Right cardiac atrium (tissue), 5 donors: ENCODE results near the gene CNFN. TPM values are rescaled to one million over a fixed set of nuclear protein-coding genes. Genes with fewer than 3 reads are reported as not detected.
A peak's percentile ranks its signal among the peaks of the same experiment; 100 is the strongest.

Experiments used
- ATAC-seq, 2 donors: fragments of 200-7000 bp; cut with Tn5 transposase; one replicate each; pipeline versions ENCODE4 v1.8.0 to v1.9.1; 2020; ENCODE audit warnings: moderate library complexity in 2 of 2, mild to moderate bottlenecking in 1 of 2
- DNase-seq, 3 donors: peaks; one replicate each; pipeline ENCODE4 v3.0.0-alpha.2; 2020
- H3K27ac ChIP-seq: one replicate; pipeline ENCODE4 v1.5.1; 2013; ENCODE audit warnings: mild to moderate bottlenecking, low read length, control low read depth, moderate library complexity
- H3K27me3 ChIP-seq: one replicate; pipeline ENCODE4 v1.6.1; 2013; ENCODE audit not compliant: control insufficient read depth, insufficient read depth
- H3K4me1 ChIP-seq: one replicate; pipeline ENCODE4 v1.6.1; 2013; ENCODE audit warnings: low read length; ENCODE audit not compliant: control insufficient read depth, insufficient read depth
- H3K4me3 ChIP-seq: one replicate; pipeline ENCODE4 v1.5.1; 2013; ENCODE audit warnings: low read length, control low read depth
- H3K9me3 ChIP-seq: one replicate; pipeline ENCODE4 v1.6.1; 2013; ENCODE audit warnings: low read length; ENCODE audit not compliant: control insufficient read depth
- WGBS: extraction: QIAGEN DNeasy Blood & Tissue Kit; methylation state at CpG from one replicate; pipeline ENCODE4 v1.1.7; 2013; 5-methylcytosine and 5-hydroxymethylcytosine counted together
- intact Hi-C, 4 donors: fragments of 100-400 bp; cut with DNase I; formaldehyde crosslinking; loops; one replicate each; pipeline versions ENCODE4 v1.11.0 to v1.14.0; 2022 to 2023
- long read RNA-seq, 4 donors: library from polyadenylated mRNA; unstranded; transcript quantifications; one replicate each; pipeline ENCODE4 v2.0.0, GENCODE V29; 2020 to 2021
- polyA plus RNA-seq: library from polyadenylated mRNA; stranded (reverse); fragments of 200-250 nt; gene quantifications from one replicate; pipeline ENCODE4 v1.2.3, GENCODE V29; 2013
- total RNA-seq, 4 donors: library from RNA; stranded (reverse); fragmentation: NEBNext Ultra II Directional; extraction: Animal tissue kit (Norgen Biotek cat#: 25700); gene quantifications; one replicate each; pipeline ENCODE4 v1.2.1, GENCODE V29; 2021
- donor health status: healthy with polysubstance abuse.
- donor health status: DM: no; HTN: yes; CAD: no.
- donor health status: DM: no; HTN: no; CAD: no.
- donor health status: DM: no; HTN: yes; CAD: no; lungs with severe emphysema.
- donor health status: DM: yes; HTN: yes; CAD: no.

The CNFN gene, protein sequence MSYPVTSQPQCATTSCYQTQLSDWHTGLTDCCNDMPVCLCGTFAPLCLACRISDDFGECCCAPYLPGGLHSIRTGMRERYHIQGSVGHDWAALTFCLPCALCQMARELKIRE
- under 1 TPM in 3 of 4 donors, not detected in 1; 0.50 to 0.91 (median 0.66) TPM for total RNA-seq
- polyA plus RNA-seq, result 1.9 TPM
- long read RNA-seq, donor 1, result 0 reads
- long read RNA-seq, donor 2, result 0 reads
- long read RNA-seq, donor 3, result 0 reads
- long read RNA-seq, donor 4, result 0 reads

- H3K9me3 ChIP-seq, result no peaks in the 10 kb centered on the region
- intact Hi-C loops, result loop anchor here in 1 of 4 donors (10.0 kb wide), 1 partner anchor 255 kb away; the partner anchor contains the start of gene POU2F2
- no peak for ATAC-seq
- H3K27me3 ChIP-seq, result no peaks in the 10 kb centered on the region
- no peak within 1 kb of the TSS for H3K27ac ChIP-seq
- no peaks in the 10 kb centered on the region for H3K4me1 ChIP-seq
- no peak within 1 kb of the TSS for H3K4me3 ChIP-seq
- no peak for DNase-seq
- 47% methylated on average over 12 of the region's 12 CpGs for WGBS
Observed at GRCh38 chr19:42389899-42390298, at the start of gene CNFN. TSS of gene CNFN (minus strand) at chr19:42390297. CDS start at chr19:42389037, 1,260 bp downstream.

DNA sequence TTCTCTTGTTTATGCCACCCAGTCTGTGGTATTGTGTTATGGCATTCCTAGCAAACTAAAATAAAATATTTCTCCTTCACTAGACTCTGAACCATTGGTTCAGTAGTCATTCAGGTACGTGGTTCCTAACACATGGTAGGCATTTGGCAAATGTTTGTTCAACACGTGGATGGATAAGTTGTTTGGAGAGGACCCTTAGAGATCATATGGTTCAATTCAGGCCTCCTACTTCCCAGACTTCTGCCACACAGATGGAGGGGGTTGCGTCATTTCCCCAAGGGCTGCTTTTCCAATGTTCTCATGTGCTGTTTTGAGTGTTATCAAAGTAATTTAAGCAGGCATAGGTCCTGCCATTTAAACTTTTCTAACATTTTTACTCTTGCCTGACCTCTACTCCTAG, 45.9 kb upstream of the CNFN start:
- intact Hi-C loops, result no loop called here
- Histone ChIP-seq H3K27me3 (no peaks in the 10 kb centered on the region), H3K27ac (peak overlapping the region; percentile 13), H3K4me3 (no peak overlapping the region), H3K9me3 (no peaks in the 10 kb centered on the region), H3K4me1 (peaks cover 5% of the 10 kb centered on the region)
- ATAC-seq (no peak), DNase-seq (peak in 1 of 3 donors; percentile 28)
- WGBS, result 53% methylated on average over 3 of the region's 3 CpGs

- ATAC-seq (no peak), DNase-seq (no peak)
- Histone ChIP-seq H3K4me1 (peaks cover 5% of the 10 kb centered on the region), H3K4me3 (no peak overlapping the region), H3K27me3 (no peaks in the 10 kb centered on the region), H3K27ac (no peak overlapping the region), H3K9me3 (no peaks in the 10 kb centered on the region)
- intact Hi-C loops, result no loop called here
- 93% methylated on average over 6 of the region's 6 CpGs for WGBS
Observed at GRCh38 chr19:42435316-42435715, 45.2 kb upstream of the CNFN start.

- intact Hi-C loops, result no loop called here
- peak; percentile 86 to 93 for ATAC-seq
- peaks cover 5% of the 10 kb centered on the region for H3K4me1 ChIP-seq
- H3K27me3 ChIP-seq, result no peaks in the 10 kb centered on the region
- H3K4me3 ChIP-seq, result no peak overlapping the region
- peak overlapping the region; percentile 22 for H3K27ac ChIP-seq
- WGBS, result 35% methylated on average over 9 of the region's 9 CpGs
- DNase-seq, result peak; percentile 88 to 93 (median 92)
- no peaks in the 10 kb centered on the region for H3K9me3 ChIP-seq
Observed at GRCh38 chr19:42433503-42434260, 43.6 kb upstream of the CNFN start.

DNA sequence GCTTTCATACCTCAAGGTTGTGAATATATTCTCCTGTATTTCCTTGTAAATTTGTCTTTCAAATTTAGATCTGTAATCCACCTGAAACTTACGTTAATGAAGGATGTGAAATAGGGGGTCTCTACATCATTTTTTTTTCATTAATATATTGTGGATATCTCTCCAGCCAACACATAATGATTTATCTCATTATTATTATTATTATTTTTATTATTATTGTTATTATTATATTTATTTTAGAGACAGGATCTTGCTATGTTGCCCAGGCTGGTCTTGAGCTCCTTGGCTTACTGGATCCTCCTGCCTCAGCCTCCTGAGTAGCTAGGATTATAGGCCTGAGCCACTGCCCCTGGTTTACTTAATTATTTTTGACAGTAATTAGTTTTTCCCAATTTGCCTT, 41.4 kb upstream of the CNFN start:
- Histone ChIP-seq H3K4me1 (peaks cover 2% of the 10 kb centered on the region), H3K4me3 (no peak overlapping the region), H3K27ac (no peak overlapping the region), H3K27me3 (no peaks in the 10 kb centered on the region), H3K9me3 (no peaks in the 10 kb centered on the region)
- 93% methylated on average over 1 of the region's 1 CpG for WGBS
- intact Hi-C loops, result no loop called here
- ATAC-seq (no peak), DNase-seq (no peak)

DNA sequence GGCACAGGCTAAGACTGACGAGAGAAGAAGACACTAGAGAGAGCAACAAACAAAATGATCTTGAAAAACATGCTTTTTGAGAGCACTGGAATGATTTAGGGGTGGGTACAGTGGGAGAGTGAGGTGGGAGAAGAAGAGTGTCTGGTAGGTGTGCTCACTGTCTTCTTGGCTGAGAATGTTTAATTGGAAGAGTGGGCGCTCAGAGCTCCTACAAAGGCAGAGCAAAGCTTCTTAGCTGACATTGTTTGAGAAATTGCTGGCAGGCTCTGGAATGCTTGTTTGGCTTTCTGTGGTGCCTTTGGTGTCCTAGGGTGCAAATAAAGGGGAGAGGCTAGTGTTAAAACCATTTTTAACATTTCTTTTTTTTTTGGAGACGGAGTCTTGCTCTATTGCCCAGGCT, 38.6 kb upstream of the CNFN start:
- Histone ChIP-seq H3K9me3 (no peaks in the 10 kb centered on the region), H3K4me3 (no peak overlapping the region), H3K27ac (no peak overlapping the region), H3K27me3 (no peaks in the 10 kb centered on the region), H3K4me1 (peaks cover 2% of the 10 kb centered on the region)
- intact Hi-C loops, result no loop called here
- DNase-seq (no peak), ATAC-seq (no peak)
- WGBS, result 95% methylated on average over 3 of the region's 3 CpGs

DNA sequence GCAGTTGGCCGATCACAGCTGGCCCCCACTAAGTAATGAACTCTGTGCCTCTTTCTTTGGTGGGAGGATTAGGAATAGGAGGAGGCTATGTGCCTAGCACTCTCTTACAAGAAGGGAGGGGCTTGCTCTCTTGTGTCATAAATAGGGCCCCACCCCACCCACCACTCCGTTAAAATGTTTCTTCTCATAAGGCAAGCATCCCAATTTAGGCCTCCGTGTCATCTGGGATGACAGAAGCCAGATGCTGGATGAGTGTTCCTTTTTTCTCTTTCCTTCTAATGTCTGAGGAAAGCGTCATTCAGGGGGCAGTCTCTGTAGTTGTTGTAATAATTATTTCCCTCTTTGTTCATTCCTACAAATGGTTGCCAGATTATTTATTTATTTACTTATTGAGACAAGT, 37.2 kb upstream of the CNFN start, which contains the start of gene LIPE:
Gene LIPE (minus strand): TSS at position 76 of the 400 bp plus-strand sequence. CDS start 239 bp downstream, outside the sequence.
- H3K27ac ChIP-seq, result no peak within 1 kb of the TSS
- WGBS, result 60% methylated on average over 4 of the region's 4 CpGs

DNA sequence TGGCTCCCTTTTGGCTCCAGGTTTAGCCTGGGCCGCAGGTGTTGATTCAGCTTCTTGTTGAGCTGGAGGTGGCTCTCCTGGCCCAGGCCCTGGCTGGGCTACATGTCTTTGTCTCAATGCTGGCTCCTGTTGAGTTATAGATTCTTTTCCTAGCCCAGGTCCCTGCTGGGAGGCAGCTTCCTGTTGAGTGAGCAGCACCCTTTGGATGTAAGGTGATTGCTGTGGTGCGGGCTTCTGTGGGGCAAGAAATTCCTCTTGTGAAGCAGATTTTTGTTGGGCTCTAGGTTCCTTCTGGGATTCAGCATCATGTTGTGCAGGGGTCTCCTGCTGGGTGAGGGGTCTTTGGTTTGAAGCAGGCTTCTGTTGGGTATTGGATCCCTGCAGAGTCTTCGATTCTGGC, 36.5 kb upstream of the CNFN start:
- no peak for DNase-seq
- 89% methylated on average over 3 of the region's 3 CpGs for WGBS
- no peak for ATAC-seq
- Histone ChIP-seq H3K9me3 (no peaks in the 10 kb centered on the region), H3K27ac (no peak overlapping the region), H3K4me1 (peaks cover 7% of the 10 kb centered on the region), H3K27me3 (no peaks in the 10 kb centered on the region), H3K4me3 (no peak overlapping the region)
- intact Hi-C loops, result no loop called here

More for the DNA sequence above, 37.2 kb upstream of the CNFN start, which contains the start of gene LIPE:
- ATAC-seq (no peak), DNase-seq (no peak)
- no peaks in the 10 kb centered on the region for H3K9me3 ChIP-seq
- no peak within 1 kb of the TSS for H3K4me3 ChIP-seq
- intact Hi-C loops, result no loop called here
- H3K27me3 ChIP-seq, result no peaks in the 10 kb centered on the region
- peaks cover 3% of the 10 kb centered on the region for H3K4me1 ChIP-seq

DNA sequence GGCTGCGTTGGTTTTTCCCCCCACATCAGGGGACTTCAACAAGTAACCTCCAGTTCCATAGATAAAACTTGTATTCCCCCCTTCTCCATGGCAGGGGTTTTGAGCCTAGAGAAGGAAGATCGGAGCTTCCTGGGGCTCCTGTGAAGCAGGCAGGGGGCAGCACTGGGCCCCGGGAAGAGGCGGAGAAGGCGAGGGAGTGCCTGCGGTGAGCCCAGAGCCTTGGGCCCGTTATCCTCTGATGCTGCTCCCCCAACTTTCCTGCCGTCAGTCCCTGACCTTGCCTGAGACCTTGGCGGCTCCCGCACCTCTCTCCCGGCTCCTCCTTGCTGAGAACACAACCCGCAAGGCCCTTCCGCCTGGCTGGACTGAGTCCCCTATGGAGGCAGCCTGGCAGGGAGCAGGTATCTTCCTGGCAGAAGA, 34.6 kb upstream of the CNFN start:
- Histone ChIP-seq H3K4me3 (no peak overlapping the region), H3K27me3 (no peaks in the 10 kb centered on the region), H3K9me3 (no peaks in the 10 kb centered on the region), H3K27ac (no peak overlapping the region), H3K4me1 (peaks cover 10% of the 10 kb centered on the region)
- intact Hi-C loops, result no loop called here
- 46% methylated on average over 13 of the region's 13 CpGs for WGBS
- DNase-seq, result peak in 1 of 3 donors; percentile 59
- no peak for ATAC-seq

DNA sequence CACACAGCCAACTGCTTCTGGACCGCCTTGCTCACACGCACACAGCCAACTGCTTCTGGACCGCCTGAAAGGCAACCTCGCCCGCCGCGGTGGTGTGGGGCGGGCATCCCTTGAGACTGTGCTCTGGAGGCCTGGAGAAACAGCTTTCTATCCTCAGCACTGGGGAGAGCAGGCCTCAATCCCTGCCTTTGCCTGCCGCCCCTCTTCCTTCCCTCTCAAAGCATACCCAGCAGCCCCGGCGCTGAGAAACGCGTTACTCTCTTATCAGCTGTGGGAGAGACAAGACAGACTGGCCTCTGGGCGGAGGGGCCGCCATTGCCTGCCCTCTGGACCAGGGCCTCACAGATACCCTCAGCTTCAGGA, 34.2 kb upstream of the CNFN start:
- Histone ChIP-seq H3K27ac (no peak overlapping the region), H3K4me1 (peaks cover 10% of the 10 kb centered on the region), H3K27me3 (no peaks in the 10 kb centered on the region), H3K4me3 (no peak overlapping the region), H3K9me3 (no peaks in the 10 kb centered on the region)
- peak in 1 of 3 donors; percentile 59 for DNase-seq
- 43% methylated on average over 15 of the region's 15 CpGs for WGBS
- no peak for ATAC-seq
- intact Hi-C loops, result no loop called here
